NCI-H345 (cell line): ENCODE measurements around the gene AP2A1.
A peak's percentile ranks its signal among the peaks of the same experiment; 100 is the strongest.
"Not testable (repeated sequence)": the region's sequence is repeated elsewhere in the genome, so short reads cannot be mapped to it uniquely, and the experiment has no call there.

Experiments
- DNase-seq: peaks from one replicate; lab custom pipeline; 2025; lab: John Stamatoyannopoulos, UW

AP2A1 gene

DNA sequence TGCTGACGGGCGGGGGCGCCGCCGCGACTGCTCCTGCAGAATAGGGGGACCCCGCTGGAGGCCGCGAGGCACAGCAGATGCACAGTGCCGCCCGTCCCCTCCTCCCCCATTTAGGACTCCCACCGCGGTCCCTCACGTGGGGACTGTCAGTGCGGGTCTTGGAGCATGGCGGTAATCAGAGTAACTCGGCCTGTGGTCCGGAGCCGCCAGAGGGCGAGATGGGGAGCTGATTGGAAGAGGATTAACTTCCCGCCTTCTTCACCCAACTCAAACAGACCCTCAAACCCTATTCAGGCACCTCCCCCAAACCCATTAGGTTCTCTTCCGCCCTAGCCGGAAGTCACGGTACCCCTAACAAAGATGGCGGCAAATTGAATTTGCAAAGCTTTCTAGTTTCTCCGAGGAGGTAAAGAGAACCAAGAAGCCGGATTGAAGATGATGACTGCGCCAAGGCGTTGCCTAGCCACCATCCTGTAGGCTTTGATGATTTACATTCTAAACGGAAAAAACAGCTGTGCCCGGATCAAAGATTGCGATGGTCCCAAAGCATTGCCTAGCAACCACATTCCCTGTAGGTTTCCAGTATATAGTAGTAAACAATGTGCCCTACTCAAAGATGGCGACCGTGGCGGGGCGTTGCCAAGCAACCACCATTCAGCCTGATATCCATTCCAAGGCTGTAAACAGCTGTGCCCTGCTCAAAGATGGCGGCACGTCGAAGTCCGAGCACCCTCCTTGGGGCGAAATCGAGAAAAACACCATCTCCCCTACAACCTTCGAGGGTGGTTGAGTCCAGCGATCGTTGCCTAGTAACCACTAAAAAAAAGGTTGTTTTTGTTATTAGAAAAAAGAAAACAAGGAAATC, 46.4 kb downstream of the AP2A1 start, which contains the start of gene FUZ:
Gene FUZ (minus strand): TSS at position 296 of the 865 bp plus-strand sequence. CDS start 186 bp downstream, at position 110.
- peak; percentile 96 for DNase-seq

DNA sequence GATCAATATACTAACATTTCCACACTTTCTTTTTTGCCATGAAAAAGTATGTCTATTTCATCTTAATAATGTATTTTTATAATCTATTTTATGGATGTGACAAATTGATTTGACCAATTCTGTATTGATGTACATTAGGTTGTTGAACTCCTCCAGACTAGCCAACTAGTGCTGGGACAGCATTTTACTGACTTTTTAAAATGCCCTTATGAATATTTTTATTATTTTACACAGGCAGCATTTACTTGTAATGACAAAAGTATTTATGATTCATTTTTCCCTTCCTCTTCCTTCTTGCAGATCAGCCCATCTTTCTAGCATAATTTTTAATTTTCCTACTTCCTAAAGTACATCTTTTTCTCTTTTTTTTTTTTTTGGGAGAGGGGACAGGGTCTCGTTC, 47.2 kb downstream of the AP2A1 start:
- no peak for DNase-seq

DNA sequence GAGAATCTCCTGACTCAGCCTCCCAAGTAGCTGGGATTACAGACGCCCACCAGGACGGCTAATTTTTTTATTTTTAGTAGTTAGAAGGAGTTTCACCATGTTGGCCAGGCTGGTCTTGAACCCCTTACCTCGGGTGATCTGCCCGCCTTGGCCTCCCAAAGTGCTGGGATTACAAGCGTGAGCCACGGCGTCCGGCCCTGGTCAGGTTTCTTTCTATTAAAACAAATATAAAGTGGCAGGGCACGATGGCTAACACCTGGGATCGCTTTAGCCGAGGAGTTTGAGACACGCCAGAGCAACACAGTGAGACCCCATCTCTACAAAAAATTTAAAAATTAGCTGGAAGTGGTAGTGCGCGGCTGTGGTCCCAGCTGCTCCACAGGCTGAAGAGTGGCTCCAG, 49.8 kb downstream of the AP2A1 start:
- DNase-seq: no peak

- peak; percentile 82 for DNase-seq
Observed at GRCh38 chr19:49817964-49818648, 51.3 kb downstream of the AP2A1 start, which contains the start of gene MED25. MED25 (plus strand) TSS chr19:49818289; CDS start chr19:49818342, 53 bp downstream.

- peak; percentile 22 for DNase-seq
Observed at GRCh38 chr19:49818649-49819370, 52.0 kb downstream of the AP2A1 start.

DNA sequence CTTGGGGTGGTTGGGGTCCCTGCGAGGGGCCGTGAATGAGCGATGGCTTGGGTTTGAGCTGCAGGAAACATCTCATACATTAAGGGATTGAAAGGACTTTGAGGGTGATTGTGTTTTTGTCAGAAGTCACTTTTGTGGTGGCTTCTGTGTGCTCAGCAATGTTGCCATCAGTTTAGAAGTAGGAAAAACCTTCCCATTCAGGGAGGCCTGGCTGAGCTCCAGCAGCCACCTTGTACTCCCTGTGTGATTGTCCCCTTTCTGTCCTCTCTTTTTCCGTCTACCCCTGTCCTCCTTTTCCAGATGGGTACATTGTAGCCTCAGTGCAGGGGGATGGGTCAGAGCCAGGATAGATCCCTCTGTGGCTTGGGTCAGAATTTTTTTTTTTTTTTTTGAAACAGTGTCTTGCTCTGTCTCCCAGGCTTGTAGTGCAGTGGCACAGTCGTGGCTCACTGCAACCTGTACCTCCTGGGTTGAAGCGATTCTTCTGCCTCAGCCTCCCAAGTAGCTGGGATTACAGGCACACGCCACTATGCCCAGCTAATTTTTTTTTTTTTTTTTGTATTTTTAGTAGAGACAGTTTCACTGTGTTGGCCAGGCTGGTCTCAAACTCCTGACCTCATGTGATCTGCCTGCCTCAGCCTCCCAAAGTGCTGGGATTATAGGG, 52.8 kb downstream of the AP2A1 start:
- DNase-seq: not testable (repeated sequence)

- peak; percentile 83 for DNase-seq
Observed at GRCh38 chr19:49820125-49820524, 53.3 kb downstream of the AP2A1 start.

DNA sequence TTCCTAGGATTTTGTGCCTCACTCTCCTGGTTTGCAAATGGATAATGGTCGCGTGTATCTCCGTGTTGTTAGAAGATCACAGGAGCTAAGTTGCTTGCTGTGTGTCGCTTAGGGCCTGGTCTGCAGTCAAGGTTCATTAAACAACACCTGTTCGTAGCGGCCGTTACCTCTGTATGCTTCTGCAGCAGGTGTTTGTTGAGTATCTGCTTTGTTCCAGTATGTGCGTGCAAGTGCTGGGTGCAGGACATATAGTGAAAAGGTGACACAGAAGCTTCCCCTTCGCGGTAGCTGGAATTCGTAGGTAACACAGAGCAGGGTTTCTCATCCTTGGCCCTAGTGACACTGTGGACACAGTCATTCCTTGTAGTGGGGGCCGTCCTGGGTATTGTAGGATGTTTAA, 56.7 kb downstream of the AP2A1 start:
- DNase-seq: peak; percentile 84

- no peak for DNase-seq
Observed at GRCh38 chr19:49824662-49825061, 57.9 kb downstream of the AP2A1 start.

DNA sequence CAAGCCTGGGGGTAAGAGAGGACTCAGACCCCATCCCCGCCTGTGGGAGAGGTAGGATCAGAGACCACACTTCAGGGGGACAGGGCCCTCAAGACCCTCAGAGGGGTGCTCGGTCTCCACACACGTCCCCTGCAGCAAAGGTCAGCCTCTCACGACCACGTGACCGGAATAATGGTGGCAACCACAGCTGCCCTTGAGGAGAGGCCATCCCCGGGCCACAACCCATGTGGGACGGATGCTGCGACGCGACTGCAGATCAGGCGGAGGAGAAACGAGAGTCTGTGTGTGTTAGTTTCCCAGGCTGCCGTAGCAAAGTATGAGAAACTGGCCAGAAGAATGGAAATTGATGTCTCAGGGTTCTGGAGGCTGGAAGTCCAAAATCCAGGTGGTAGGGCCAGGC, 60.2 kb downstream of the AP2A1 start:
- DNase-seq: no peak

GRCh38 chr19:49829200-49829599, 62.4 kb downstream of the AP2A1 start:
- DNase-seq: no peak

GRCh38 chr19:49829721-49830120, 62.9 kb downstream of the AP2A1 start:
- no peak for DNase-seq

DNA sequence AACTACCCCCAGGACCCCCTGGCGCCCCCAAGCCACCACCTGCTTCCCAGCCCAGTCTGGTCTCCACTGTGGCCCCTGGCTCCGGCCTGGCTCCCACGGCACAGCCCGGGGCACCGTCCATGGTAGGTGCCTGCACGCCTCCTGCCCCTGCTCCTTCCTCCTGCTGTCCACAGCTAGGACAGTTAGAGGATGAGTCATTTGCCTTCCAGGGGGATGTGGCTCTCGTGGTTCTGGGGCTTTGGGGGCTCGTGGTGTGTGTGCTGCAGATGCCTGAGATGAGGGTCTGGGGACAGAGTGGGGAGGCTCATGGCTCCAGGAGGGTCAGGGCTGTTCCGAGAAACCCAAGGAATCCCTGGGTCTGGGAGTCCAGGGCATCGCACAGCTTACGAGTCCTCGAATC, 64.0 kb downstream of the AP2A1 start:
- no peak for DNase-seq

DNA sequence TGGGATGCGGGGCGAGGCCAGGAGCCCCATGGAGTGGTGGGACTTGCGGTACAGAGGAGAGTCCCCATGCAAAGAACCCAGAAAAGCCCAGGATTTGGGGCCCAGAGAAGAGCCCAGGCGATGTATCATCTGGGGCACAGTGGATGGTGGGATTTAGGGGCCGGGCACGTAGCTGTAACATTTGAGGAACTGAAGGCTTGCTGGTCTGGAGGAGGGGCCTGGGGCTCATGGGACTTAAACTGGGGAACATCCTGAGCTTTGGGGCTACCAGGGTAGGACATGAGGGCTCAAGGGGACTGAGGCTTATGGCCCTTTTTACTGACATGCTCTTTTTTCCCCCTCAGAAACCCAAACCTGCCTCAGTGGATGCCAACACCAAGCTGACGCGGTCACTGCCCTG, 64.8 kb downstream of the AP2A1 start:
- DNase-seq: no peak

DNA sequence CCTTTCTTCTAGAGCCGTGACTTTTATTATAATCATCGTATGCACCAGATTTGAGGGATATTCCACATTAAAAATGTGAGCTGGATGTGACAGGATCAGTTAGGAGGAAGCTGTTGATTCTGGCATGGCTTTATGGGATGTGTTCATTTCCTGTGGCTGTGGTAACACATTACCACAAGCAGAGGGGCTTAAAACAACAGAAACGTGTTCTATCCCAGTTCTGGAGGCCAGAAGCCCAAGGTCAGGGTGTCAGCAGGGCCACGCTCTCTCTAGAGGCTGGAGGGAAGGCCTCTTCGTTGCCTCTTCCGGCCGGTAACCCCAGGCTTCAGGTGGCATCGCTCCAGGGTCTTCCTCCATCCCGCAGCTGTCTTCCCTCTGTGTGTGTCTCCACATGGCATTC, 65.8 kb downstream of the AP2A1 start:
- no peak for DNase-seq

DNA sequence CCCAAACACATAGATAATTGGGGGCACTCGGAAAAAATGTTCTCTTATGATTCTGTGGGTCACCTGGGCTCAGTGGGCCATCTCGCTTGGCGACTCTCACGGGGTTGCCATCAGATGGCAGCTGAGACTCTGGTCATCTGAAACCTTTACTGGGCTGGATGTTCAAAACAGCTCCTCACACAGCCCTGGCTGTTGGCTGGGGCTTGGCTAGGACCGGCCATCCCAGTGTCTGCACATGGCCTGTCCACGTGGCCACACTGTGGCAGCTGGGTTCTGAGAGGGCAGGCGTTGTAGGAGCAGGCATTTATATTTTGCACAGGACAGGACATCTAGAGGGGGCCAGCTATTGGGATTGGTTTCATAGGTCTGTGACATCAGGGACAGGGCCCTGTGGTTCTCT, 66.8 kb downstream of the AP2A1 start:
- DNase-seq: no peak

- no peak for DNase-seq
Observed at GRCh38 chr19:49835562-49835961, 68.8 kb downstream of the AP2A1 start.

DNA sequence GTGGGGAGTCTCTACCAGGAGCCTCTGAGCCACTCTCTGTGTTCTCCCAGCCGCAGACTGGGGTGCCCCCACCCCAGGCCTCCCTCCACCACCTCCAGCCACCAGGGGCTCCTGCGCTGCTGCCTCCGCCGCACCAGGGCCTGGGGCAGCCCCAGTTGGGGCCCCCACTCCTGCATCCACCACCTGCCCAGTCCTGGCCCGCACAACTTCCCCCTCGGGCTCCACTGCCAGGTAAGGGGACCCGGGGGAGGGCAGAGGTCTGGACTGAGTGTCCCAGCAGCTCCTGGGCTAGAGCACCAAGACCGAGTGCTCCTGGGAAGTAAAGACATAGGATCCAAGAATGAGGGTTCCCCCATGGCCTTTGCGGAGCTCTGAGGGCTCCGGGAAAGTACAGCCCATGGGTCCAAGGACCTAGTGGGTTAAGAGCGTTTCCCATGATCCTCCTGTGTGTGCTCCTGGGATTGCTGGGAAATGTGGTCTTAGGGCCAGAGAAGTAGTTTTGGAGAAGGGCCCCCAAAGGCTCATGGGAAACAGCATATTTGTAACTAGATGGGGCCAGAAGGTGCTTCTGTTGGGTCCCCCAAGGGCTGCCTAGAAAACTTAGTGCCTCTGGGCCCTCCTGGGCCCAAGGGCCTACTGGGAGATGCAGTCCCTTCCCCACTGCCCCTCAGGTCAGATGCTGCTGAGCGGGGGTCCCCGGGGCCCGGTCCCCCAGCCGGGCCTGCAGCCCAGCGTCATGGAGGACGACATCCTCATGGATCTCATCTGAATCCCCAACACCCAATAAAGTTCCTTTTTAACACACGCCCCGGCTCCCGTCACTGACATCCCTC, 69.6 kb downstream of the AP2A1 start:
- no peak for DNase-seq

DNA sequence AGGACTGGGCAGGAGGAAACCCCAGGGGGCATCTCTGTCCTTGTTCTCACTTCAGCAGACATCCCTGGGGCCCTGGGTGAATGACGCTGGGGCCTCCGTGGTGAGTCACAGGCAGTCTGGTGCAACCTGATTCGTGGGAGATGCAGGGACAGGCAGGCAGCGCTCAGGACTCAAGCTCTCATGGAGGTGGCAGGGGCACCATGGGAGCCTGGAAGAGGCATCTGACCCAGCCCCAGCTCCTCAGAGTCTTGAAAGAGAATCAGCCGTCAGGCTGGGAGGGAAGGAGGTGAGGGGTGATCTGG, 70.2 kb downstream of the AP2A1 start:
- no peak for DNase-seq

DNA sequence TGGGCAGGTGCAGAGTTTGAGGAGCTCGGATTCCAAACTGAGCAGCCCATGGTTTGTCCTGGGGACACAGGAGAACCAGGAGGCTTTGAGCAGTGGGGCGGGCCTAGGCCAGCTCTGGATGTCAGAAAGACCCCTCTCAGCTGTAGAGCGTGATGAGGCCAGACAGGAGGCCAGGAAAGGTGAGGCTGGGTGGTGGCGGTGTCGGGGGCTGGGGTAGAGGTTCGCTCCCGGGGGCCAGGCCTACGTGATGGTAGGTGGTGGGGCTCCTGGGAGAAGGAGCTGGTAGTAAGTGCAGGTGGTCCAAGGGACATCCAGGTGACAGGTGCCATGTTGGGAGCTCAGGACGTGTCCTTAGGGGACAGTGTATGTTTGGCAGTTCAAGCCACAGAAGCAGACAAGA, 70.6 kb downstream of the AP2A1 start:
- no peak for DNase-seq

DNA sequence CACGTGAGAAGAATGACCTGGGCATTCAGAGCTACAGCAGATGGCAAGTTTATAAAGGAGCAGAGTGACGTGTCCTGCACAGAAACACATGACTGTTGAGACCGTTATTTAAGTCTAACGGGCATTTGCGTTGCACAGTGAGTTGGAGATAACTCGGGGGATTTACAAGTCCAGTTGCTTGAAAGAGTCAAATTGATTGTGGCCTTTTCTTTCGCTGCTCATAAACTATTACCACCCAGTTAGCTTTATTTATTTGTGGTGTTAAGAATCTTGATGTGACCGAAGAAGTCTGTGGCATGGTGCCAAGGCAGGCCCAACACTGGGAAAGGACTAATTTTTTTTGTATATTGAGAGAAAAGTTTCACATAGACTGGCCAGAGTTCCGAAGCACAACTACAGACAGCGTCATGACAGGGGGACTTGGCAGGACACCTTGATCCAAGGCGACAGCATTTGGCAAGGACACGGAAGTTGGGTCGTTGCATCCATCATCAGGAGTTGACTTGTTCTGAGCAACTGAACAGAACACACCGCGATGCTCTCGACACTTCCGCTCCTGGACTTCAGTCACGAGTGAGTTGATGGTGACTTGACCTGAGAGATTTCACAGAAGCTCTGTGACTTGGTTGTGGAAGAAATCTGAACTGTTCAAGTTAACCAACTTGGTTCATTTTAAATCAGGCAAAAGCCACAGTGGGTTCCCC, 72.2 kb downstream of the AP2A1 start:
- DNase-seq: no peak
